Smooth muscle cell (in vitro differentiated cells): ENCODE results near the gene THSD4. TPM values are rescaled to one million over a fixed set of nuclear protein-coding genes. Genes with fewer than 3 reads are reported as not detected.

Source experiments
- DNase-seq: peaks from one replicate; lab custom pipeline; 2025; ENCODE audit not compliant: unreplicated experiment; lab: John Stamatoyannopoulos, UW
- H2AFZ ChIP-seq: fragments of 200-600 bp; sonication (generic); 2 replicates; pipeline ENCODE4 v1.6.0; 2016; ENCODE audit warnings: antibody characterized with exemption, low read depth, mild to moderate bottlenecking
- H3F3A ChIP-seq: fragments of 200-600 bp; sonication (generic); 2 replicates; pipeline ENCODE4 v1.6.0; 2017; ENCODE audit warnings: antibody characterized with exemption, low read depth
- H3K27ac ChIP-seq: fragments of 200-600 bp; sonication (generic); 2 replicates; pipeline ENCODE4 v1.5.1; 2016; ENCODE audit warnings: low read depth, mild to moderate bottlenecking
- H3K27me3 ChIP-seq: fragments of 200-600 bp; sonication (generic); 2 replicates; pipeline ENCODE4 v1.6.1; 2016; ENCODE audit warnings: low read depth, mild to moderate bottlenecking
- H3K36me3 ChIP-seq: fragments of 200-600 bp; sonication (generic); 2 replicates; pipeline ENCODE4 v1.5.1; 2016; ENCODE audit warnings: low read depth
- H3K4me1 ChIP-seq: fragments of 200-600 bp; sonication (generic); 2 replicates; pipeline ENCODE4 v1.5.1; 2016; ENCODE audit warnings: low read depth
- H3K4me2 ChIP-seq: fragments of 200-600 bp; sonication (generic); 2 replicates; pipeline ENCODE4 v1.6.0; 2016; ENCODE audit warnings: mild to moderate bottlenecking
- H3K4me3 ChIP-seq: fragments of 200-600 bp; sonication (generic); 2 replicates; pipeline ENCODE4 v1.5.1; 2016; ENCODE audit warnings: mild to moderate bottlenecking
- H3K79me2 ChIP-seq: fragments of 200-600 bp; sonication (generic); 2 replicates; pipeline ENCODE4 v1.6.0; 2016; ENCODE audit warnings: low read depth, mild to moderate bottlenecking
- H3K9ac ChIP-seq: fragments of 200-600 bp; sonication (generic); 2 replicates; pipeline ENCODE4 v1.6.0; 2016; ENCODE audit warnings: low read depth
- H3K9me3 ChIP-seq: fragments of 200-600 bp; sonication (generic); replicated peaks from 2 replicates; pipeline ENCODE4 v1.5.1; 2016; ENCODE audit warnings: low read depth
- H4K20me1 ChIP-seq: fragments of 200-600 bp; sonication (generic); 2 replicates; pipeline ENCODE4 v1.6.0; 2016; ENCODE audit warnings: low read depth
- WGBS: methylation state at CpG from one replicate; pipeline ENCODE4 v1.1.7; 2016; ENCODE audit warnings: low lambda C conversion rate; 5-methylcytosine and 5-hydroxymethylcytosine counted together
- polyA plus RNA-seq: library from polyadenylated mRNA; unstranded; fragments of >200 nt; fragmentation: Nextera tagmentation; extraction: Ambion mirVana; gene quantifications from 2 replicates; pipeline ENCODE4 v1.2.1, GENCODE V29; 2016
- total RNA-seq: library from RNA; depleted of rRNA; stranded (reverse); fragments of >200 nt; gene quantifications from 2 replicates; pipeline ENCODE4 v1.2.3, GENCODE V29; 2014
- TF ChIP-seq, protein P1 (sequence below): fragments of 200-600 bp; sonication (generic); IDR thresholded peaks from 2 replicates; pipeline ENCODE4 v1.5.1; 2017; ENCODE audit warnings: borderline replicate concordance, mild to moderate bottlenecking, antibody characterized with exemption; ENCODE audit not compliant: insufficient read depth, poor library complexity, severe bottlenecking

Gene THSD4
- total and polyA plus RNA-seq, 2 experiments from 2014 or later: 2.5 to 4.1 TPM

- no peak overlapping the region for H3K27ac ChIP-seq
- no peaks in the 10 kb centered on the region for H3K9me3 ChIP-seq
- no peaks in the 10 kb centered on the region for H4K20me1 ChIP-seq
- H2AFZ ChIP-seq: no peak overlapping the region
- no peaks in the 10 kb centered on the region for H3K79me2 ChIP-seq
- no peak overlapping the region for H3K4me2 ChIP-seq
- peaks cover 4% of the 10 kb centered on the region for H3K36me3 ChIP-seq
- H3K4me1 ChIP-seq: no peaks in the 10 kb centered on the region
- DNase-seq: no peak
- H3K27me3 ChIP-seq: no peaks in the 10 kb centered on the region
- WGBS: 88% methylated on average over 3 of the region's 3 CpGs
- no peak overlapping the region for H3K9ac ChIP-seq
- no peaks in the 10 kb centered on the region for H3F3A ChIP-seq
- TF ChIP-seq, protein P1, sequence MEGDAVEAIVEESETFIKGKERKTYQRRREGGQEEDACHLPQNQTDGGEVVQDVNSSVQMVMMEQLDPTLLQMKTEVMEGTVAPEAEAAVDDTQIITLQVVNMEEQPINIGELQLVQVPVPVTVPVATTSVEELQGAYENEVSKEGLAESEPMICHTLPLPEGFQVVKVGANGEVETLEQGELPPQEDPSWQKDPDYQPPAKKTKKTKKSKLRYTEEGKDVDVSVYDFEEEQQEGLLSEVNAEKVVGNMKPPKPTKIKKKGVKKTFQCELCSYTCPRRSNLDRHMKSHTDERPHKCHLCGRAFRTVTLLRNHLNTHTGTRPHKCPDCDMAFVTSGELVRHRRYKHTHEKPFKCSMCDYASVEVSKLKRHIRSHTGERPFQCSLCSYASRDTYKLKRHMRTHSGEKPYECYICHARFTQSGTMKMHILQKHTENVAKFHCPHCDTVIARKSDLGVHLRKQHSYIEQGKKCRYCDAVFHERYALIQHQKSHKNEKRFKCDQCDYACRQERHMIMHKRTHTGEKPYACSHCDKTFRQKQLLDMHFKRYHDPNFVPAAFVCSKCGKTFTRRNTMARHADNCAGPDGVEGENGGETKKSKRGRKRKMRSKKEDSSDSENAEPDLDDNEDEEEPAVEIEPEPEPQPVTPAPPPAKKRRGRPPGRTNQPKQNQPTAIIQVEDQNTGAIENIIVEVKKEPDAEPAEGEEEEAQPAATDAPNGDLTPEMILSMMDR: no peak
- no peak overlapping the region for H3K4me3 ChIP-seq
These were observed 298.1 kb downstream of the THSD4 start for GRCh38 chr15:71413419-71413818.

DNA sequence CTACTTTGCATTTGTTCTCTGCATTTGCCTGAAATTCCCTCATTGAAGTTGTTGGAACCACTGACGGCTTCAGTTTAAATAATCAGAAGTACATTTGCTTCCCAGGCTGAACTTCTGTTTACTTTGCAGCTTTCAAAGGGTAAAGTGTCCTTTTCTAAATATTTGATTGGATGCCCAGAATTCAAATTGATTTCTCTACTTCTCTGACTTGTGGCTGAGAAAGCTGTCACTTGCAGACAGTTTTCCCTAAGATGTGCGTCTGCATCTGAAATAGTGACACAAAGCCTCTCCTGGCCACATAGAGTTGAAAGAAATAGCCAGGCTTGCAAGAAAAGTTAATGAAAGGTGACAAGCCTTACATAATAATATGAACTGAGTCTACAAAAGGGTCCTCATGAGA lies 299.6 kb downstream of the THSD4 start:
- Histone ChIP-seq H3K36me3 (peaks cover 4% of the 10 kb centered on the region), H3K4me3 (no peak overlapping the region), H3K4me2 (no peak overlapping the region), H3F3A (no peaks in the 10 kb centered on the region), H3K9ac (no peak overlapping the region), H4K20me1 (no peaks in the 10 kb centered on the region), H3K27me3 (no peaks in the 10 kb centered on the region), H3K27ac (no peak overlapping the region), H2AFZ (no peak overlapping the region), H3K9me3 (no peaks in the 10 kb centered on the region), H3K79me2 (no peaks in the 10 kb centered on the region), H3K4me1 (no peaks in the 10 kb centered on the region)
- 97% methylated on average over 2 of the region's 2 CpGs for WGBS
- no peak for DNase-seq
- TF ChIP-seq, protein P1: no peak

GRCh38 chr15:71422530-71423259 lies 307.4 kb downstream of the THSD4 start:
- H4K20me1 ChIP-seq: no peaks in the 10 kb centered on the region
- no peak overlapping the region for H2AFZ ChIP-seq
- no peaks in the 10 kb centered on the region for H3K9me3 ChIP-seq
- DNase-seq: no peak
- H3K36me3 ChIP-seq: no peaks in the 10 kb centered on the region
- TF ChIP-seq, protein P1: no peak
- H3K27ac ChIP-seq: no peak overlapping the region
- no peaks in the 10 kb centered on the region for H3F3A ChIP-seq
- WGBS: 95% methylated on average over 5 of the region's 5 CpGs
- H3K27me3 ChIP-seq: no peaks in the 10 kb centered on the region
- H3K4me3 ChIP-seq: no peak overlapping the region
- H3K79me2 ChIP-seq: no peaks in the 10 kb centered on the region
- H3K9ac ChIP-seq: no peak overlapping the region
- no peaks in the 10 kb centered on the region for H3K4me1 ChIP-seq
- H3K4me2 ChIP-seq: no peak overlapping the region

DNA sequence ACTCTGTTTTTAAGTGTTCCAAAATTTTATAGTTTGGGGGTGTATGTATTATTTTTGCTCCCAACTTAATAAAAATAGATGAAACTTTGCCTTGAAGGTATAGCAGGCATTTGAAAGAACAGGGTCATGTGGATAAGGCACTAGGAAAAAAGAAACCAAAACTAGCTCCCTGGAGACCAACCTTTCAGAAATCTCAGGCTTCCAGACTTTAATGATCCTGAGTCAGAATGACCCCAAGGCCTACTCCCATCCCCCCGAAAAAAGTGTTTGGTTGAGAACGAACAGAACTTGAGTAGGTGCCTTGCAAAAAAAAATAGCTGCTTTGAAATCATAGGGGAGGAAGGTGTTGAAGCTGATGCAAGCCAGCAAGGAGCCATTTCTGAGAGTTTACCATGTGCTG lies 309.5 kb downstream of the THSD4 start:
- Histone ChIP-seq H3K4me1 (no peaks in the 10 kb centered on the region), H3K27me3 (no peaks in the 10 kb centered on the region), H2AFZ (no peak overlapping the region), H3K4me2 (no peak overlapping the region), H4K20me1 (no peaks in the 10 kb centered on the region), H3K9me3 (no peaks in the 10 kb centered on the region), H3K79me2 (no peaks in the 10 kb centered on the region), H3K27ac (no peak overlapping the region), H3K36me3 (no peaks in the 10 kb centered on the region), H3K9ac (no peak overlapping the region), H3F3A (no peaks in the 10 kb centered on the region), H3K4me3 (no peak overlapping the region)
- whole genome bisulfite sequencing: 69% methylated on average over 2 of the region's 2 CpGs
- DNase-seq: no peak
- TF ChIP-seq, protein P1: no peak
